D721Med (cell line): ENCODE results near the gene LCE1D.

Source experiments
- DNase-seq: peaks from one replicate; pipeline ENCODE4 v3.0.0; 2011; ENCODE audit warnings: low spot score; ENCODE audit not compliant: insufficient read length
- FAIRE-seq: peaks from 2 replicates; lab custom pipeline; 2011; peaks lifted over from hg19 to GRCh38; lab: Jason Lieb, UNC
- TF ChIP-seq, protein P1 (sequence below): IDR thresholded peaks from 2 replicates; pipeline ENCODE4 v1.5.1; 2012; ENCODE audit warnings: mild to moderate bottlenecking, control low read depth; ENCODE audit not compliant: insufficient read depth; ENCODE audit errors: missing control alignments

The LCE1D gene, protein sequence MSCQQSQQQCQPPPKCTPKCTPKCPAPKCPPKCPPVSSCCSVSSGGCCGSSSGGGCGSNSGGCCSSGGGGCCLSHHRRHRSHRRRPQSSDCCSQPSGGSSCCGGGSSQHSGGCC

DNA sequence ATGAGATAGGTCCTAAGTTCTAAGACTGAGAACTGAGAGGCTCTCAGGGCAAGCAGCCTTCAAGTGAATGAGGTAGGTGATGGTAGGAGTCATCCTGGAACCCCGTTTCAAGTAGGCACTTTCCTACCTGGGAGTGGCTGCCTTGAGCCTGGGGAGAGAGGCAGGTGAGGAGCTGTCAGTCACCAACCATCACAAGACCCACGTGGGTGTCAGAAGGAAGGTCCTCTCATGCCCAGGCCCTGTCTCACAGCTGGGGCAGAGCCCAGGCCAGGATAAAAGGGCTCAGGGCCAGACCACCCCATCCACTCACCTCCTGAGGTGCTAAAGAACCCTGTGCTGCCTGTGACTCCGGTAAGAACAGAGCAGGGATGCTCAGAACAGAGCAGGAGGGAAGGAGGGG, at the start of gene LCE1D:
LCE1D (plus strand) TSS at position 301 of the 400 bp plus-strand sequence. CDS start 1,074 bp downstream, outside the sequence.
- no peak for FAIRE-seq
- DNase-seq = no peak
- TF ChIP-seq, protein P1, sequence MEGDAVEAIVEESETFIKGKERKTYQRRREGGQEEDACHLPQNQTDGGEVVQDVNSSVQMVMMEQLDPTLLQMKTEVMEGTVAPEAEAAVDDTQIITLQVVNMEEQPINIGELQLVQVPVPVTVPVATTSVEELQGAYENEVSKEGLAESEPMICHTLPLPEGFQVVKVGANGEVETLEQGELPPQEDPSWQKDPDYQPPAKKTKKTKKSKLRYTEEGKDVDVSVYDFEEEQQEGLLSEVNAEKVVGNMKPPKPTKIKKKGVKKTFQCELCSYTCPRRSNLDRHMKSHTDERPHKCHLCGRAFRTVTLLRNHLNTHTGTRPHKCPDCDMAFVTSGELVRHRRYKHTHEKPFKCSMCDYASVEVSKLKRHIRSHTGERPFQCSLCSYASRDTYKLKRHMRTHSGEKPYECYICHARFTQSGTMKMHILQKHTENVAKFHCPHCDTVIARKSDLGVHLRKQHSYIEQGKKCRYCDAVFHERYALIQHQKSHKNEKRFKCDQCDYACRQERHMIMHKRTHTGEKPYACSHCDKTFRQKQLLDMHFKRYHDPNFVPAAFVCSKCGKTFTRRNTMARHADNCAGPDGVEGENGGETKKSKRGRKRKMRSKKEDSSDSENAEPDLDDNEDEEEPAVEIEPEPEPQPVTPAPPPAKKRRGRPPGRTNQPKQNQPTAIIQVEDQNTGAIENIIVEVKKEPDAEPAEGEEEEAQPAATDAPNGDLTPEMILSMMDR = no peak

DNA sequence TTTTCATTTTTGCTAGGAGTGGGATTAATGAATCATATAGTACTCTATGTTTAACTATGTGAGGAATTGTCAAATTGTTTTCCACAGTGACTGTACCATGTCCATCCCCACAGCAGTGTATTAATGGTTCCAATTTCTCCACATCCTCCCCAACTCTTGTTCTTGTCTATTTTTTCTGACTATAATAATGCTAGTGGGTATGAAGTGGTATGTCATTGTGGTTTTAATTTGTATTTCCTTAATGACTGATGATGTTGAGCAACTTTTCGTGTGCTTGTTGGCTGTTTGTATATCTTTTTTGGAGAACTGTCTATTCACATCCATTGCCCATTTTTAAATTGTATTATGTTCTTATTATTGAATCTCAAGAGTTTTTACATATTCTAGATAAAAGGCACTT, 48.7 kb upstream of the LCE1D start:
- FAIRE-seq (no peak), DNase-seq (no peak)
- TF ChIP-seq, protein P1 = no peak

DNA sequence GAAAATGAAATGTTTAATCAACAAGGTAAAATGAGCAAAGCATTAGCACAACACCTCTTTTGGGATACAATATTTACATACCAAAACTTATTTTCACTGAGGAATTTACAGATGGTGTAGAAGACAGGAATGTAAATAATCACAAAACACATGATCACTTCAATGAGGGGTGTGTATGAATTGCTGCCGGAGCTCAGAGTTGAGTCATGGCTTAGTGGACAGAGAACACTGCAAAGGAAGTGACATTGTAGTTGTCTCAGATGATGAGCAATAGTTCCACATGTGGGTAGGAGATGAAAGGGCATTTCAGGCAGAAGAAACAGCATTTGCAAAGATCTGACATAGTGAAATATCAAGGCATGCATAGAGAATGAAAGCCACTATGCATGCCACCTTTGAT, 44.3 kb upstream of the LCE1D start:
- TF ChIP-seq, protein P1 = no peak
- FAIRE-seq = no peak
- DNase-seq = no peak

DNA sequence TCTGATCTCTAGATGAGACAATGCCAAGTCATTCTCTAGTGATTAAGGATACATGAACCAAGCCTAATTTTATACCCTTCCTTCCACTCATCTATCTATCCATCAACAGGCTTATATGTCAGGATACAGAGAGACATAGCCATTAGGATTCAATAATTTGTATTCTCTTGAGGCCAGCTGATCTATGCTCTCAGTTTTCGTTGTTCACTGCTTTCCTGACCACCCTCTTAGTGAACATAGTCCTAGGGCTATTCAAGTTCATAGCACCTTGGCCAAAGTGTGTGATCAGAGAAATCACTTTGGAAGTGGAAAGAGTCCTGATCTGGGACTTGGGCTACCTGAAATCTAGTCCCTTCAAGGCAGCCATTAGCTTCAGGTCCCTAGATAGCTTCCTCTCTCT, 42.9 kb upstream of the LCE1D start:
- FAIRE-seq (no peak), DNase-seq (no peak)
- TF ChIP-seq, protein P1 = no peak

DNA sequence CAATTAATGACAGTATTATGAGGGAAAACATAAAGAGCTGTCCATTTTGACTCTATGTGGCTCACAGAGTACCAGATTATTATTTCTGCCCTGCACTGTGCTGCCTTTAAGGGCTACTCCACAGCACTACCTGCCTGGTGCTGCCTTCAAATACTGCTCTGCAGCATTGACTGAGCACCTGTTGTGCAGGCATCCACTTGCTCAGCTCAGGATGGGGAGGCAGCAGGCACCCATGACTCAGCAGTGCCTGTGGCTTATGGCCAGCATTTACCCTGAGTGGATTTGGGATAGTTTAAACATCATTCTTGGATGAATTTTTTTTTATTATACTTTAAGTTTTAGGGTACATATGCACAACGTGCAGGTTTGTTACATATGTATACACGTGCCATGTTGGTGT, 39.6 kb upstream of the LCE1D start:
- TF ChIP-seq, protein P1 = no peak
- DNase-seq (no peak), FAIRE-seq (no peak)

DNA sequence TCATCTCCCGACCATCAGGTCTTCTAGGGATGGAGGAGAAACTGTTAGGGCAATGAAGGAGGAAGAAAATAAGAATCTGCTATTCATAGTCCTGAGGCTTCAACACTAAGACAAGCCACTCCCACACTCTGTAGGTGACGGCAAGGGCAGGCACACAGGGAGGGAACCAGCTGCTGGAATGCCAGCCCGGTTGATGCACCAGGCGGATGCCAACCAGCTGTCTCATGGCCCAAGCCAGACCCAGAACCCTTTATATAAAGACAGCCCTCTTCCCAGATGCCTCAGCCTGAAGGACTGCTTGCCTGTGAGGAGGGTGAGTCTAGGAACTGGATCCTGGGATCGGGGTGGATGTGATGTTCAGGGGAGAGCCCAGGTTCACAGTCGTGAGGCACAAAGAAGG, 38.8 kb upstream of the LCE1D start, which contains the start of gene KPRP:
KPRP (plus strand) TSS at position 279 of the 400 bp plus-strand sequence. CDS start 1,564 bp downstream, outside the sequence.
- DNase-seq = no peak
- no peak for FAIRE-seq
- TF ChIP-seq, protein P1 = no peak

DNA sequence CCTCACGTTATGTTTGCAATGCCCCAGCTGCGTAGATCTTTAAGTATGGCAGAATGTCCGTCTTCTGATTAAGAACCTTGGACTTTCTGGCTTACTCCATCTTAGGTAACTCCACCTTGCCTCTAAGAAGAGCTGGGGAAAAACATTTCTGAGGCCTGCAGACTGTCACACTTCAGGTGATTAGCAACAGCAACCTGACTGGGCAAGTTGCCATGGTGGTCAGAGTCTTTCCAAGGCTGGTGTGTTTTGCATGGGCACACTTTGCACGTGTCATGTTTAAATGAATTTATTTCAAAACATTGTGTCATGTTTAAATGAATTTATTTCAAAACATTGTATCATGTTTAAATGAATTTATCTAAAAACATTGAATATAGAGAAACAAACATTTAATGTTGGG, 37.9 kb upstream of the LCE1D start:
- TF ChIP-seq, protein P1 = no peak
- FAIRE-seq (no peak), DNase-seq (no peak)
